ENCODE data around the gene LGI2. TPM values are rescaled to one million over a fixed set of nuclear protein-coding genes. Genes with fewer than 3 reads are reported as not detected.
A peak's percentile ranks its signal among the peaks of the same experiment; 100 is the strongest.

The LGI2 gene
- total RNA-seq, 2 donors from 2014 or later = 0.05 to 2.8 TPM

DNA sequence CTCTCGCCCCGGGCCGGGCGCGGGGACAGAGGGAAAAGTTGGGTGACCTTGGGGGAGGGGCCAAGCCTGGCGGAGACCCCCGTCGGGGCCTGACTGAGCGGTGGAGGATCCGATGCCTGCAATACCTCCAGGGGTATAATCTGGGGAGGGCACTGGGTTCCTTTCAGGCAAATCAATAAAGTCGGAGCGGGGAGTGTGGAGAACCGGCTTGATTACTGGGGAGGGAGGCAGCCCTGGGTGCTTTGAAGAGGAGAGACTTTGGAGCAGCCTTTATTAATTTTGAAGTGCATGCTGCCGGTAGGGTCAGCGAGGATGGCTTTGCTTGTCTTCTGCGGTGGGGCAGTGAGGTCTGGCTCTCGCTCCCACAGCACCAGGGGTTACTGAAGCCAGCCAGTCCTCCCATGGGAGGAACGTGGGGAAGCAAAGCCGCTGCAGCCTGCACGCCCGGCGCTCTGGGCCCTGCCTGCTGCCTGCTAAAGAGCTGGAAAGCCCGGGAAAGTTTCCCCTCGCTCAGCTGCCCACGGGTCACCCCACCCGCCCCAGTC lies 403 bp upstream of the LGI2 start:
- Histone ChIP-seq H3K27me3 (replicated peaks; ENCODE audit: insufficient read depth) (no peaks in the 10 kb centered on the region), H3K4me3 (peak overlapping the region; percentile 39 to 40), H3K27ac (no peak overlapping the region), H3K36me3 (no peaks in the 10 kb centered on the region), H3K4me1 (replicated peaks) (no peaks in the 10 kb centered on the region), H3K9me3 (no peaks in the 10 kb centered on the region)
- TF ChIP-seq POLR2A (IDR thresholded peaks at IDR 0.05) = no peak
- no peak for DNase-seq (ENCODE audit: low spot score)
- intact Hi-C loops (cut with DNase I) = no loop called here
- WGBS = 11% methylated on average over 17 of the region's 26 CpGs

DNA sequence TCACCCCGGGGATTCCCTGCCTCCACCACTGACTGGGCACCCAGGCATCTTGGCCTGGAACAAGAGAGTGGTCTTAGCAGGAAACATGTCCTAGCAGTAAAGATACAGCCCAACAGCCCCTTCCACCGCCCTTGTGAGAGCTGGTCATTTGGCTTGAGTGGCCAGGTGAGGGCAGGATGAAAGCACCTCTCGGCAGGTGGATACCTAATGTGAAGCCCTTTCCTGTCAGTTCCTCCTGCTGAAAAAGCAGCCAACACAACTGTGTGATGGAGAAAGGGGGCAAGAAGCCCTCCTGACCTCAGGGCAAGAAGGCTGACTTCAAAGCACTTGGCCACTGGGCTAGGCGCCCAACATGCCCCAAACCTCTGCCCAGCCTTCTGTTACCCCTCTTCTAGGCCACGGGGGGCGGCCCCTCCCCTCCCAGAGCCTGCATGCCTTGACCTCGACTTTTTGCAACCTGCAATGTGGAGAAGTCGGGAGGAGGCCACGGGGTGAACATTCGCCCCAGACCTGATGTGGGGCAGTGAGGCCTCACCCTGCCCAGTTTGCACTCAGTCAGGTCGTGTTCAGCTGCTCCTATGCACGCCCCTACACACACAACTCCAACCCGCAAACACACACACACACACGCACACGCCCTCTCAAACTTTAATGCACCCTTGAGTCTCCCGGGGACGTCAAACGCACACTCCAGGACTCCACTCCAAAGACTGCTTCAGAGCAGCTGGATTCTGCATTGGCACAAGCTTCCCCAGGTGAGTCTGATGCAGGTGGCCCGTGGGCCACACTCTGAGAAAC lies 1.1 kb downstream of the LGI2 start:
- WGBS = 55% methylated on average over 19 of the region's 19 CpGs
- Histone ChIP-seq H3K9me3 (no peaks in the 10 kb centered on the region), H3K36me3 (no peaks in the 10 kb centered on the region), H3K27me3 (replicated peaks; ENCODE audit: insufficient read depth) (no peaks in the 10 kb centered on the region), H3K4me3 (peak overlapping the region; percentile 39 to 40), H3K4me1 (replicated peaks) (no peaks in the 10 kb centered on the region), H3K27ac (no peak overlapping the region)
- TF ChIP-seq, protein P1, sequence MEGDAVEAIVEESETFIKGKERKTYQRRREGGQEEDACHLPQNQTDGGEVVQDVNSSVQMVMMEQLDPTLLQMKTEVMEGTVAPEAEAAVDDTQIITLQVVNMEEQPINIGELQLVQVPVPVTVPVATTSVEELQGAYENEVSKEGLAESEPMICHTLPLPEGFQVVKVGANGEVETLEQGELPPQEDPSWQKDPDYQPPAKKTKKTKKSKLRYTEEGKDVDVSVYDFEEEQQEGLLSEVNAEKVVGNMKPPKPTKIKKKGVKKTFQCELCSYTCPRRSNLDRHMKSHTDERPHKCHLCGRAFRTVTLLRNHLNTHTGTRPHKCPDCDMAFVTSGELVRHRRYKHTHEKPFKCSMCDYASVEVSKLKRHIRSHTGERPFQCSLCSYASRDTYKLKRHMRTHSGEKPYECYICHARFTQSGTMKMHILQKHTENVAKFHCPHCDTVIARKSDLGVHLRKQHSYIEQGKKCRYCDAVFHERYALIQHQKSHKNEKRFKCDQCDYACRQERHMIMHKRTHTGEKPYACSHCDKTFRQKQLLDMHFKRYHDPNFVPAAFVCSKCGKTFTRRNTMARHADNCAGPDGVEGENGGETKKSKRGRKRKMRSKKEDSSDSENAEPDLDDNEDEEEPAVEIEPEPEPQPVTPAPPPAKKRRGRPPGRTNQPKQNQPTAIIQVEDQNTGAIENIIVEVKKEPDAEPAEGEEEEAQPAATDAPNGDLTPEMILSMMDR (IDR thresholded peaks at IDR 0.05) = no peak
- no peak for TF ChIP-seq POLR2A (IDR thresholded peaks at IDR 0.05)
- TF ChIP-seq POLR2AphosphoS5 (IDR thresholded peaks at IDR 0.05) = no peak
- intact Hi-C loops (cut with DNase I) = no loop called here
- no peak for DNase-seq (ENCODE audit: low spot score)

DNA sequence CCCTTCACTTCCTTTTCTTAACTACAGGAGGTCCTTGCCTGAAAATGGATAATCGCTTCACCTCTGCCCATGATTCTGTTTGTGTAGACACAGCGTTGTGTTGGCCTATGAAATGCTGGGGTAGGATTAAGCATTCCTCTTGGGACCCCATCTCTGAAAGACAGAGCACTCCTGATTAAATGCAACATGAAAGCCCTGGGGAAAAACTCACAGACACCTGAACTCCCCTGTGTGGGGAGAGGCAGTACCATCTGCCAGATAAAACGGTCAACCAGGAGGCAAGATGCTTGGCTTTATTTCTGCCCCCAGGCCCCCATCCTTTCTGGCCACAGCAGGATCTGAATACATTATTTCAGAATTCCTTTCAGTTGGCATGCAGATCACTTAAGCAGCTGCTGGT lies 1.9 kb downstream of the LGI2 start:
- no peak overlapping the region for H3K4me3 ChIP-seq
- intact Hi-C loops (cut with DNase I) = no loop called here
- no peak for TF ChIP-seq POLR2AphosphoS5 (IDR thresholded peaks at IDR 0.05)
- TF ChIP-seq, protein P1 (IDR thresholded peaks at IDR 0.05) = no peak
- TF ChIP-seq POLR2A (IDR thresholded peaks at IDR 0.05) = no peak
- H3K27ac ChIP-seq = no peak overlapping the region
- no peak for DNase-seq (ENCODE audit: low spot score)
- WGBS = 100% methylated on average over 3 of the region's 3 CpGs
- no peaks in the 10 kb centered on the region for H3K36me3 ChIP-seq
- no peaks in the 10 kb centered on the region for H3K9me3 ChIP-seq
- no peaks in the 10 kb centered on the region for H3K4me1 ChIP-seq (replicated peaks)
- no peaks in the 10 kb centered on the region for H3K27me3 ChIP-seq (replicated peaks; ENCODE audit: insufficient read depth)

DNA sequence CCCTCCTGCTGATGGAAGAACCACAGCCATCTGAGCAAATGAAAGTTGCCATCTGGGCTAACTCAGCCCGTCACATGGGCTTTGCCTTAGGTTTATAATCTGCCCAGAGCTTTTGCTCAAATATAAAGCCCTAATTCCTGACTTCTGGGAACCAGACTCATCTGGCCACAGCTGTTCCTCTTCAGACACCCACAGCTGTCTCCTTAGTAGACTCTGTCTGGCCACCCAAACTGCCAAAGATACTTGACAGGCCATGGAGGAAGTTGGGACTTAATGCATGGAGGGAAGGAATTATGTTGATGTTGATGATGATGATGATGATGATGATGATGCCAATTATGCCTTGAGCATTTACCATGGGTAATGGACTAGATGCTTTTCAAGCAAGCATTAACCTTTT lies 8.0 kb downstream of the LGI2 start:
- H3K4me1 ChIP-seq (replicated peaks) = no peaks in the 10 kb centered on the region
- TF ChIP-seq, protein P1 (IDR thresholded peaks at IDR 0.05) = no peak
- TF ChIP-seq POLR2A (IDR thresholded peaks at IDR 0.05) (no peak), POLR2AphosphoS5 (IDR thresholded peaks at IDR 0.05) (no peak)
- no peak for DNase-seq (ENCODE audit: low spot score)
- H3K4me3 ChIP-seq = no peak overlapping the region
- no peaks in the 10 kb centered on the region for H3K9me3 ChIP-seq
- no peaks in the 10 kb centered on the region for H3K27me3 ChIP-seq (replicated peaks; ENCODE audit: insufficient read depth)
- intact Hi-C loops (cut with DNase I) = no loop called here
- H3K27ac ChIP-seq = no peak overlapping the region
- no peaks in the 10 kb centered on the region for H3K36me3 ChIP-seq
- 100% methylated on average over 1 of the region's 1 CpG for WGBS

DNA sequence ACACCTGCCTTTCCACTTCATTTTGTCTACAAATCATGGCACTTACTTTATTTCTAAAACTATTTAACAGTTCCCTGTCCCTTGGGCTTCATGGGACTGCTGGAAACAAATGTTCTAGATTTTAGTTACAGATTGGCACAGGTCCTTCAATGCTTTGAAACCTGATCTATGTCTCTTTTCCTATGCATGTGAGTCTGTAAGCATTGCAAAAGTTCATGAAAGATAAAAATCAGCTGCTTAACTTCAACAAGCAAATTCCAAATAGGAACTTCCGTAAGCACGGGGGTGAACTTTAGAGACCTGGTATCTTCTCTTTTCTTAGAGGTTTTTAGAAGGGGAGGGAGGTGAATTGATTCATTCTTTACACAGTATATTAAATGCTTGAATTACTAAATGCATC lies 9.5 kb downstream of the LGI2 start:
- DNase-seq (ENCODE audit: low spot score) = no peak
- Histone ChIP-seq H3K4me3 (no peak overlapping the region), H3K27me3 (replicated peaks; ENCODE audit: insufficient read depth) (no peaks in the 10 kb centered on the region), H3K27ac (no peak overlapping the region), H3K4me1 (replicated peaks) (no peaks in the 10 kb centered on the region), H3K9me3 (no peaks in the 10 kb centered on the region), H3K36me3 (no peaks in the 10 kb centered on the region)
- intact Hi-C loops (cut with DNase I) = no loop called here
- TF ChIP-seq, protein P1 (IDR thresholded peaks at IDR 0.05) = no peak
- TF ChIP-seq POLR2A (IDR thresholded peaks at IDR 0.05) (no peak), POLR2AphosphoS5 (IDR thresholded peaks at IDR 0.05) (peak; percentile 46)
- 36% methylated on average over 2 of the region's 2 CpGs for WGBS

Measured in prostate gland (tissue), 2 donors.